A172 (cell line): ENCODE data around the gene SLC1A4. TPM values are rescaled to one million over a fixed set of nuclear protein-coding genes. Genes with fewer than 3 reads are reported as not detected.

ENCODE experiments used
- DNase-seq: peaks from one replicate; pipeline ENCODE4 v3.0.0-alpha.2; 2015; ENCODE audit warnings: low spot score
- total RNA-seq: library from RNA; depleted of rRNA; stranded (reverse); fragments of >200 nt; shearing (Covaris generic); gene quantifications from 2 replicates; pipeline ENCODE4 v1.2.3, GENCODE V29; 2014

SLC1A4 gene
- total RNA-seq, 1 experiment from 2014 or later, result 9.8 TPM

DNA sequence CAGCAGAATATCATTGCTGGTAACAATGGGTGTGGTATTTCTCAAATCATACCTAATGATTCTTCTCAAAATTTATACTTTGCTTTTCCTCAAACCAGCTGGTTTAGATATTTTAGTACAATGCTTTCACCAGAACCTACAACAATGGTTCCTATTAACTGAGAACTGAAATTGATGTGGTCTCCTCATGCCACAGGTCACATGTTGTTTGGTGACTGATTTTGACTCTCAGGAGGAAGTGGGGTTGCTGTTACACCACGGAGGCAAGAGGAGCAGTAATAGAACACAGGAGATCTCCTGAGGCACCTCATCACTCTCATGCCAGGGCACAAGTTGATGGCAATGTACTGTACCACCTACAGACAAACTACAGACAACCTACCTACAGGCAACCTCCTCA, 64.0 kb downstream of the SLC1A4 start:
- no peak for DNase-seq

DNA sequence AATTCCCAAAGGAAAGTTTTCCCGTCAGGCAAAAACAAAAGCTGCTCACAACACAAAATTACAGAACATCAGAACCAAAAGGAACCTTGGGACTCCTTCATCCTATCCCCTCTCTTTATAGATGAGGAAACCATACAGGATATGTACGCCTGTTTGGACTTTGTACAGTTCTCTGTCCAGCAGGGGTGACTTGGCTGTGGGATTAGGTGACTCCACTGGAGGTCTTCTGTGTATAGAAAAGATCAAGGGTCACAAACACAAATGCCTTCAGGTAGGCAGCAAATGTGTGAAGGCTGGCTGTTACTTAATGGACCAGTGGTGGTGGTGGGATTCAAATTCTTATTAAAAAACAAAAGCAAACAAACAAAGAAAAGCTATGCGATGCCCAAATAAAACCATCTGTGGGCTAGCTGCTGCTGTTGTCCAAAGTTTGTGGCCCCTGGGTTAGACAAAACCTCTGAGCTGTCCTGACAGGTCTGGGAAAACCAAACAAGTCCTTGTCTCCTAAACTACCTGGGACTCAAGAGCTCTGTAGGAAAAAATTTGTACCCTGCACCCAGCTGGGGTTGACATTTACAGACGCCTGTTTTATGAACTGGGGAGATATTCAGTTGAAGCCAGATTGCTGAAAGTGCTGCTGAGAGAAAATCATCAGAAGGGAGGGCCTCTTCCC, 65.7 kb downstream of the SLC1A4 start:
- DNase-seq, result no peak

DNA sequence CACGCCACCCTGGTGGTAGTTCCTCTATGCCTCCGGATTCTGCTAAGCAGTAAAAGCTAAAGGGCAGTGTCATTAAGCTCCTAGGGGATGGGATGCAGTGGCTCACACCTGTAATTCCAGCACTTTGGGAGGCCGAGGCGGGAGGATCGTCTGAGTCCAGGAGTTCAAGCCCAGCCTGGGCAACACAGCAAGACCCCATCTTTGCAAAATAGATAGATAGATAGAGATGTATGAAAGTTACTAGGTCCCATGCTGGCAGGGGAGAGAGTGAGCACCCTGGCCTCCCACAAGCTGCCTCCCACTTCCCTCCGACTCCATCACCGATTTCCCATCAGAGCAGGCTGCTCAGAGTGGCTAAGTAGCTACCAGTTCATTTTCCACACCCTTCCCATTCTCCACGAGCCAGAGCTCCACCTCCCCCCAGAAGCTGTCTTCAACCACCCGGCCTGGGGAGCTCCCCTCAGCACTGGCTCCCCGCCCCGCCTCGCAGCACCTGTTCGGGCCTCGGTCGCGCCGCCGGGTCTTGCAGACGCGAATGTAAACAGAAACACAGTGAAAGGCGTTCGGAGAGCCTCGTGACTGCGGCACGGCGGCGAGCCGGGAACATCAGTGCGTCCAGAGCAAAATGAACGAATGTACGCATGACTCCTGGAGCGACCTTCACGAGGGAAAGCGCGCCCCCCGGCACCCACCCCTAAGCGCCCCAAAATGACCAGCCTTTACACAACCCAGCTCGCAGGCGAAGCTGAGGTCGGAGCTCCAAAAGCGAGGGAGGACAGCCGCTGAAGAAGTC, 66.4 kb downstream of the SLC1A4 start:
- no peak for DNase-seq

DNA sequence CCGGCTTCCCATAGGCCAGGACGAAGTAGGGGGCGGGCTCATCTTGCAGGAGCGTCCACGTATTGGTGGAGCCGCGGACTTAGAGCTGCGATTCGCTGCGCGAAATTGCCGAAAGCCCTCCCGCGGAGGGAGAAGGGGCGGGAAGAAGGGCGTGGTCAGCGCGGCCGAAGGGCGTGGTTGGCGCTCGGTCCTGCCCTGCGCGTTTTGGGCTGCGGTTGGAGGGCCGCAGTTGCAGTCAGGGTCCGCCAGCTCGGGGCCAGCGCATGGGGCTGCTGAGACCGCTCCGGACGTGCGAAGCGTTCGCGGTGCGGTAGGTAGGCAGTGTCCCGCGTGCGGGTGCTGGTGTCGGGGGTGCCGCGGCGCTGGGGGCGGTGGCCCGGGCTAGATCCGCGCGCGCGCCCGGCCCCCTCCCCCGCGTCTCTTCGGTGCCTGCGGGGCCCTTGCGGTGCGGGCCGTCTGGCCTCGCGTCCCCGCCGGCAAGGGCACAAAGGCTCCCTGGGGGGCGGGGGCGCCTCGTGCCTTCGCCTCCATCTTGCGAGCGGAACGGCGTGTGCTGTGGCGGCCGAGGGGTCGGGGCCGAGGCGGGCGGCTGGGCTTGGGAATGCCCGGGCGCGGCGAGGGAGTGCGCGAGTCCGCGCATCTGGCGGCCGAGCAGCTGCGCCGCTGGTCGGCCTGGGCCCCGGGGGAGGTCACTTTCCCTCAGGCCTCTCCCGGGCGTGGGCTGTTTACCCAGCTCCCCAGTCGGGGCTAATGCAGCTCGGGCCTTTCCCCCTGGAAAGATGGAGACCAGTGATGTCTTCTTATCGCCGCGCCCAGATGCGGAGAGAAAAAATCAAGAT, 67.2 kb downstream of the SLC1A4 start, which contains the start of gene CEP68:
TSS of gene CEP68 (plus strand) at position 202 of the 839 bp plus-strand sequence. CDS start 13,029 bp downstream, outside the sequence.
- DNase-seq, result peak; percentile 95

DNA sequence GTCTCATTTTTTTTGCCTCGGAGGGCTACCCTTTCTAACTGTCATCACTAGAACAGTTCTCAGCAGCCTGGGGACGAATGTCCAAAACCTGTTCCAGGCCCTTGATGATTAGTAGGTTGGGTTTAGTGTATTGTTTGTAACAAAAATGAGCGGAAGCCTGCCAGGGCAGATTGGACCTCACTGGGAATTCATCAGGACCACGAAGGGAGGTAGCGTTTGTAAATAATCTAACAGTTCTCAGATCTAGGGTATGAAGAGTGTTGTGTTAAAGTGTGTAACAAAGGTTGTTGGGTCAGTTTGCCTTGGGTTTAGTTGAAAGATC, 67.8 kb downstream of the SLC1A4 start:
- DNase-seq, result no peak

DNA sequence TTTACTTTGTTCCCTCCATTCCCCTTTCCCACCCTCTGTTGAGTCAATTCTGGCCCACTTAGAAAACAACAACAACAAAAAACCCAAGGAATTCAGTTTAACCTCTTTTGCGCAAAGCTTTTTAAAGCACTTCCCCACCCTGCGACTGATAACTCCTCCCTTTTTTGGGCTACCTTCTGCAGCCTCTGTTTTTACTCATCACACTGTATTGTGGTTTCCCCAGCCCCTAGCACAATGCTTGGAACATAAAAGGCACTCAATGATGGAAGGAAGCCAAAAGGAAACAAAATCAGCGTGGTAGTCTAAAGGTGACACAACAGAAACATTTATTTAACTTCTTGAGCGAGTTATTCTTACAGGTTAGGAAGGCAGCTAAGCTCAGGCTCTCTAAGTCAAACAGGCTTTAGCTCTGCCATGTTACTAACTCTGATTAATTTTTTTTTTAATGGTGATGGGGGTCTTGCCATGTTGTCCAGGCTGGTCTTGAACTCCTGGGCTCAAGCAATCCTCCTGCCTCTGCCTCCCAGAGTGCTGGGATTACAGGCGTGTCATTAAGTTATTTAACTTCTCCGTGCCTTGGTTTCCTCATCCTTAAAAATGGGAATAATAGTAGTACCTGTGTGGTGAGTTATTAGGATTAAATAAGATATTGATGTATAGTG, 68.3 kb downstream of the SLC1A4 start:
- DNase-seq, result peak; percentile 45

DNA sequence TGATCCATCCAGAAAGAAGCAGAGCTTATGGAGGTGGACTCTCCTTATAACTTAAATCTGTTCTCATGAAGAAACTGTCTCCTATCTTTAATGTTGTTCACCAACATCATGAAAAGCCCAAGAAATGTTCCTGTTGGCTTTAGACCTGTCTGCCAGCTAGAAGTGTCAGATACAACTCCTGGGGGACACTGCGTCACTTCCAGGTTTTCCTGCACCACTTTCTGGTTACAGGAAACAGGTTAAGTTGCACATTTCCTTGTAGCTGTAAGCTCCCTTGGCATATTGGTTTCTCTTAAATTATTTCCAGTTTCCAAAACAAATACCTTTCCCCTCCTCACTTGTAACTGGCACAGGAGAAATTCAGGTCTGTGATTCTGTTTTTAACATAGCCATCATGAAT, 69.9 kb downstream of the SLC1A4 start:
- DNase-seq, result no peak

DNA sequence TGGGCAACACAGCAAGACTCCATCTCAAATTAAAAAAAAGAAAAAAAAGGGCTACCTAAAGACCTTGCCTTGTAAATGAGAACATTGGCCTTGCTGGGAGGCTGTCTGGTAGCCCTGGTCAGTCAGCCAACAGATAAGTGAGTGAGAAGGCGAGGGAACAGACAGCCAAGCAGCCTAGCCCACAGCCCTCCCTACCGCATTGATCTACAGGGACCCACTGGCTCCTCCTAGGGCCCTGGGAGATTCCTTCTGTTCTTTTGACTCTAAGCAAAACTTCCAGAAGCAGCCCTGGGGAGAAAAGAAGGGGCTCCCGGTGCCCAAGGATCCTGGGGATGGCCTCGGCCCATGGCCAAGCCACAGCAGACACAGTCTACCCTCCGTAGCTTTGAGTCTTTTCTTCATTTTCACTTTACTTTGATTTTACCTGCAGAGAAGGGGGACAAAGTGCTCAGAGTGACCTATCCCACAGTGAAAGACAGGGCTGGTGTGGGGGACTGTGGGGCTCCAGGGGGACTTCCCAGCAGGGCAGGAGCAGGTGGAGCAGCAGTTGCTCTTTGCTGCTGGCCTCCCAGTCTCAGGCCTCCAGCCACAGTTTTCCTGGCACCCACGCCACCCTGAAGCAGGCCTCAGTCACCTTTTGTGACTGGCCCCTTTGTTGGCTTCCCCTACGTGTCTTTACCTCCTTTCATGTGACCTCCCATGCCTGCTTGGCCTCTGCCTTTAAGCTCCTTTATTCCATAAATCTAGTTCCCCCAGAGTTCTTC, 72.1 kb downstream of the SLC1A4 start:
- no peak for DNase-seq

DNA sequence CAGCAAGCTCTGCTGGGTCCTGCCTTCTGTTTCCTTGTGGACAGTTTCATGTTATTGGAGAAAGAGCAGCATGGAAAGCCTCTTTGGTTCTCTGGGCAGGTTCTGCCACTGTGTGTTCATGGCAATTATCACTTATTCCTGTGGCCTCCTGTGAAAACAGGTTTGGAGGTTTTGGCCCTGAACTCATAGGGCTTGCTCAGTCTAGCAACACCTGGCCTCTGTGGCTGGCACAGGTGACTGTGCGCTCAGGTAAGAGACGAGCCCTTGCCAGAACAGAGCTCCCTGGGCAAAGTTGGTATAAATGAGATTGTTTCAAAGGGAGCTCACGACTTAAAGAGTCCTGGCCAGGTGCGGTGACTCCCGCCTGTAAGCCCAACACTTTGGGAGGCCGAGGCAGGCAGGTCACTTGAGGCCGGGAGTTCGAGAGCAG, 72.7 kb downstream of the SLC1A4 start:
- DNase-seq, result no peak

DNA sequence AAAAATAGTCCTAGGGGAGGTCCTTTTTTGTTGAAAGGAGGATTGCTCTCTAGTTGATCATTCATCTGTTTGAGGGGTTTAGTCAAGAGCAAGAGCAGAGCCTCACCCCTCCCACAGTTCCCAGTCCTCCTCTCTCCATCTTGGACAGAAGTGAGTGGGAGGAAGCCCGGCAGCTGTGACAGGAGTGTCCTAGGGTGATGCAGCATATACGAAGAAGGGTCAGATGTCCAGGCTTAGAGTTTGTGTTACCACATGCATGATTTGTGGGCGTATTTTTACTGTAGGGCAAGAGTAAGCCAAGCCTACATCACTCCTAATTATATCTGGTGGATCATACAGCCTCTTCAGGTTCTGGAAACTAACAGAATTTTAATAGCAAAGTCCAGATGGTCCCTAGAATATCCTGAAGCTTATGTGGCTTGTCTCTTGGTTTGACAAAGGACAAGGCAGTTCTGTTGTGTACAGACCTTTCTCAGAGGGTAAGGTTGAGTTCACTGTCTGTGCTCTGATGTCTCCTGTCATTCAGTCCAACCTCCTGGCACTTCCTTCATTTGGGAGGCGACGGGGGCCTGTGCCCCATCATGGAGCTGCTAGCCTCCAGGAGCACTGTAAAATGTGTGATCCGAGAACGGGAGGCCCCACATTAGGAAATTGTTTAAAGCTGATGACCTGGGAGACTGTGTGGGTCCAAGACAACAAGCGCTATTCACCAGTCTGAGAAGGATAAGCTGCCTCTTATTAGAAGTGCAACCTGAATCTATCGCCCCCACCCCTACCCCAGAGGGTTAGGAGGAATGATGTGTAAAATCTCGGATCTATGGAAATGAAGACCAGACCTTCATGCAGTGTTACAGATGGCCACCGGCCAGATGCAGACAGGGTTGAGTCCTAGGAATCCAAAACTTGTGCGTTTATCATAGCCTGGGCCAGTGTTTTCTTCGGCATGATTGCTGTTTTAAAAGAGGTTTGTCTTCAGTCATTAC, 73.9 kb downstream of the SLC1A4 start:
- DNase-seq, result no peak

DNA sequence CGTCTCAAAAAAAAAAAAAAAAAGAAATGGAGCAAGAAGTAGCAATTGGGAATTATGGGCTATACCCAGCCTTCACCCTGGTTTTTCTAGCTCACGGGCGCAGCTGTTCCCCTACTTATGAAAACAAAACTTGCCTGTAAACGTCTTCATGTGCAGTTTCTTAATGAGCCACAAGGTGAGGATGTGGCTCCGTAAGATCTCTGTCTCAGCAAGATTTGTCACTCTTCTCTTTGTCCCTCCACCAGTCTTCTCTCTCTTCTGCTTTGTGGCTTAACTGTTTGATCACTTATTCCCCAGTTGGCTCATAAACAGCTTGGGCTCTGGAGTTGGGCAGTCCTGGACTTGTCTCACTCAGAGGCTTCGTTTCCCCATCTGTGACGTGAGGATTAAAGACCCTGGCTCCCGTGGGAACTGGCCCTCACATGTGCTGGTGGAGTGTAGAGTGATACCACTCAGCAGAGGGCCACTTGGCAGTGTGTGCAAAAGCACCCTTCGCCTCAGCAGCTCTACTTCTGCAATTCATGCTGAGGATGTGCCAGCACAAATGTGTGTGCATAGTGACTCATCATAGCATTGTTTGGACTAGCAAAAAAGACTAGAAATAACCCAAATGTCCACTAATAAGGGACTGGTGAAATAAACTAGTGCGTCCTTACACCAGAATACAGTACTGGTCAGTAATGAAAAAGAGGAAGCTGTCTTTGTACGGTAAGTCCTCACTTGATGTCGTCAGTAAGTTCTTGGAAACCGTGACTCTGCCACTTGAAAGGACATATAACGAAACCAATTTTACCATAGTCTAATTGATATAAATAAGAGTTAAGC, 75.7 kb downstream of the SLC1A4 start:
- peak; percentile 81 for DNase-seq

DNA sequence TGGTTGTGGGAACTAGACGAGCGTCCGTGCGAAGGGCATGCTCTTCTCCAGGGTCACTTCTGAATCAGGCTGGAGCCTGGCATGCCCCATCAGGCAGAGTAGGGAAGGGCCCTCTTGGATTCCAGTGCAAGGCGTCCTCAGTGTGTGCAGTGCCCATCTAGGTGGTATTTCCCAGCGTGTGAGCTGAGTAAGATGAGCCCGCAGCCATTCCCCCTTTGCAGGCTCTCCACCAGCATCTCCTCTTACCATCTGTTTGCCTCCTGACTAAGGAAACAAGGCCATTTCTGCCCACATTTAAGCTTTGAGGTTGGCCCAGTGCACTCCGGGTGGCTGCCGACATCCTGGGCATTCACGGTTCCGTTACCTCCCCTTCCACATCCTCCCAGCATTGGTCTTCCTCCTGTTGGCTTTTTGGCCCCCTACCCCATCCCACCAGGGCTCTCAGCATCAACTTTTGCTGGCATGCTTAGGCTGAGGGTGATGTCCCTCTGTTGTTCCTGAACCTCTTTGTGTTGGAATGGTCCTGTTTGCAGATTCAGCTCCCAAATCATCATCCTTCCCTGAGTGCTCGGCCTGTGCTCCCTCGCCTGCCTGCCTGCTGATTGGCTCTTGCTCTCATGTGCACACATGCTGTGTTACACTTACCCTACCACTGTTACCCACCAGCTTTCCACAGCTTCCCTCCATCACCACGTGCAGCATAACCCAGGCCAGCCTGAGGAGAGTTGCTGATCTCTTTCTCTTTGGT, 78.8 kb downstream of the SLC1A4 start:
- no peak for DNase-seq

DNA sequence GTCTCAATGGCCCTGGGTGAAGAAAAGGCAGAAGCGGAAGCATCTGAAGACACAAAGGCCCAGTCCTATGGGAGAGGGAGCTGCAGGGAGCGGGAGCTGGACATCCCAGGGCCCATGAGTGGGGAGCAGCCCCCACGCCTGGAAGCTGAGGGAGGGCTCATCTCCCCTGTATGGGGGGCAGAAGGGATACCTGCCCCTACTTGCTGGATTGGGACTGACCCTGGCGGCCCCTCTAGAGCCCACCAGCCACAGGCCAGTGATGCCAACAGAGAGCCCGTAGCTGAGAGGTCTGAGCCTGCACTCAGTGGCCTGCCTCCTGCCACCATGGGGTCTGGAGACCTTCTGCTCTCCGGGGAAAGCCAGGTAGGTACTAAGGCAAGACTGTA, 80.2 kb downstream of the SLC1A4 start:
- DNase-seq, result no peak

DNA sequence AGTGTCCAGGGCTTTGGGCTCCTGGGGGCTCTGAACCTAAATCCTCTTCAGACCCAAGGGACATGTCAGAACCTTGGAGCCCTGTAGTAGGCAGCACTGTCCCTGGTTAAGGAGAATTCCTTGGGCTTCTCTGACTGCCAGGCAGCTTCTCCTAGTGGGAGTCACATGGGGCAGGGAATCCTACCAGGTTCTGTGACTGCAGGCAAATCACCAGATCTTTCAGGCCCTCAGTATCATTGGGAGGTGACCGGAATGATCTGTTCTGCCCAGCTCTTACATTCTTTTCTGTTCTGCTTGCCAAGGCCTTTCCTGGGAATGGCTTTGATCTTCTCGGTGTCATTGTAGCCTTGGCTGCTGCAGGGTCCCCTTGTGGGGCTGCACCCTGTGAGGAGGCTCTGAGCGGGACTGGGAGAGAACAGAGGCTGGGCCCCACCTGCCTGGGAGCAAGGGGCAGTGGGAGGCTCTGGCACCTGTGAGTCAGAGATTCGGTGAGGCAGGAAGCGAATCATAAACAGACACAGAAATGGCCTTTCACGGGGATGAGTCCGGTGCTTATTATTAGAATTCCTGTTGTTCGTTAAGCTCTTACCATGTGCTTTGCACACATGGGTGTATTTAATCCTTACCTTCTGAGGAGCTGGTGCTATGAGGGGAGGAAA, 81.1 kb downstream of the SLC1A4 start:
- DNase-seq, result peak; percentile 73

DNA sequence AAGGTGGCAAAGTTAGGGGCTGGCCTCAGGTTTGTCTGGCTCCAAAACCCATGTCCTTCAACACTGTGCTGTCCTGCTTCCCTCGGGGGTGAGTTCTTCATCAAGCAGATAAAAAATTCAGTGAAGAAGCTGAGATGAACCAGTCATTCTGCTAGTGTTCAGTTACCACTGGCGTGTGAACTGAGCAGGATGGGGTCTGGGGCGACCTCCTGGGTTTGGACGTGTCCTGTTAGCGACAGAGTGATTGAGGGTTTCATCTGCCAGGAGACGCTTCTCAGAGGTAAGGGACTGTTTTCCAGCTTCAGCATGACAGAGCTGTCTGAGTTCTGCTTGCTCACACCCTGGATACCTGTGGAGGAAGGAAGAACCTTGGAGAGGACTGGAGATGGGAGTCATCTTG, 81.7 kb downstream of the SLC1A4 start:
- DNase-seq, result no peak

DNA sequence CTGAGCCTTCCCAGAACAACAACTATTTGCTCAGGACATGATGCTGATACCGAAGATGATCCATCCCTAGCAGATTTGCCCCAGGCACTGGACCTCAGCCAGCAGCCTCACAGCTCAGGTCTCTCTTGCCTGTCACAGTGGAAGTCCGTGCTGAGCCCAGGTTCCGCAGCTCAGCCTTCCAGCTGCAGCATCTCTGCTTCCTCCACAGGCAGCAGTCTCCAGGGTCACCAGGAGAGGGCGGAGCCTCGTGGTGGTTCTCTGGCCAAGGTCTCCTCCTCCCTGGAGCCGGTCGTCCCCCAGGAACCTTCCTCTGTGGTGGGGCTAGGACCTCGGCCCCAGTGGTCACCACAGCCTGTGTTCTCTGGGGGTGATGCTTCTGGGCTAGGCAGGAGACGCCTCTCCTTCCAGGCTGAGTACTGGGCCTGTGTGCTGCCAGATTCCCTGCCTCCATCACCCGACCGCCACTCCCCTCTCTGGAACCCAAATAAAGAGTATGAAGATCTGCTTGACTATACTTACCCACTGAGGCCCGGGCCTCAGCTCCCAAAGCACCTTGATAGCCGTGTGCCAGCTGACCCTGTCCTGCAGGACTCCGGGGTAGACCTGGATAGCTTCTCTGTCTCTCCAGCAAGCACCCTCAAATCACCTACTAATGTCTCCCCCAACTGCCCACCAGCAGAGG, 82.4 kb downstream of the SLC1A4 start:
- no peak for DNase-seq
